ENCODE results near the gene AJUBA.

The AJUBA gene

DNA sequence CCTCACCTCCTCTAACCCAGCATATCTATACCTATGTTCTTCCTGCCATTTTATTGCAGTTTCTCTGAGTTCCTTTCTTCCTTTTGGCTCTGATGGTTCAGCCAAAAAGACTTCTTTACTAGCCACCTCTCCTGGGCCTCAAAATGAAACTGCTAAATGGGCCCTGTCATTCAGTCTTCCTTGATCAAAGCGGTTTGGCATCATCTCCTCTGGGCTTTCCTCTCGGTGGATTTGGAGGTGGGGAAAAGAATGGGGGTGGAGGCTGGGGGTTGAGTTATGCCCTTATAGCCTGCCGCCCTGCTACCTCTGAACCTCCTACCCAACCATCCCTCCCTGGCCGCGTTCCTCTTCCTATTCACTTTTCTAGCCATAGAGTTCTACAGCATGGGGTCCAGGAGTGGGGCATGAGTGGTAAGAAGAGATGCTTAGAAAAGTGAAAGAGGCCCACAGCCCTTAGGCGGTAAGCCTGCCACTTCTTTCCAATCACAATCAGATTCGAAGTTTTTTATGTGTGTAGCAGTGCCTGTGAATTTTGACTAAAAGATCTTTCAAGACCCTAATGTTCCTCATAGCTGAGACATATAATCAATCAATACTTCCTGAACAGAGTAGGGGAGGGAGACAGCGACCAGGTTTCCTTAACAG lies 2.5 kb downstream of the AJUBA start:
- peak overlapping the region; percentile 89 for H3K4me3 ChIP-seq (ENCODE audit: low read length)
- no peak for DNase-seq (ENCODE audit: low read depth)
- TF ChIP-seq, protein P1, sequence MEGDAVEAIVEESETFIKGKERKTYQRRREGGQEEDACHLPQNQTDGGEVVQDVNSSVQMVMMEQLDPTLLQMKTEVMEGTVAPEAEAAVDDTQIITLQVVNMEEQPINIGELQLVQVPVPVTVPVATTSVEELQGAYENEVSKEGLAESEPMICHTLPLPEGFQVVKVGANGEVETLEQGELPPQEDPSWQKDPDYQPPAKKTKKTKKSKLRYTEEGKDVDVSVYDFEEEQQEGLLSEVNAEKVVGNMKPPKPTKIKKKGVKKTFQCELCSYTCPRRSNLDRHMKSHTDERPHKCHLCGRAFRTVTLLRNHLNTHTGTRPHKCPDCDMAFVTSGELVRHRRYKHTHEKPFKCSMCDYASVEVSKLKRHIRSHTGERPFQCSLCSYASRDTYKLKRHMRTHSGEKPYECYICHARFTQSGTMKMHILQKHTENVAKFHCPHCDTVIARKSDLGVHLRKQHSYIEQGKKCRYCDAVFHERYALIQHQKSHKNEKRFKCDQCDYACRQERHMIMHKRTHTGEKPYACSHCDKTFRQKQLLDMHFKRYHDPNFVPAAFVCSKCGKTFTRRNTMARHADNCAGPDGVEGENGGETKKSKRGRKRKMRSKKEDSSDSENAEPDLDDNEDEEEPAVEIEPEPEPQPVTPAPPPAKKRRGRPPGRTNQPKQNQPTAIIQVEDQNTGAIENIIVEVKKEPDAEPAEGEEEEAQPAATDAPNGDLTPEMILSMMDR (conservative IDR thresholded peaks at IDR 0.05; ENCODE audit: low read depth, low read length): no peak

DNA sequence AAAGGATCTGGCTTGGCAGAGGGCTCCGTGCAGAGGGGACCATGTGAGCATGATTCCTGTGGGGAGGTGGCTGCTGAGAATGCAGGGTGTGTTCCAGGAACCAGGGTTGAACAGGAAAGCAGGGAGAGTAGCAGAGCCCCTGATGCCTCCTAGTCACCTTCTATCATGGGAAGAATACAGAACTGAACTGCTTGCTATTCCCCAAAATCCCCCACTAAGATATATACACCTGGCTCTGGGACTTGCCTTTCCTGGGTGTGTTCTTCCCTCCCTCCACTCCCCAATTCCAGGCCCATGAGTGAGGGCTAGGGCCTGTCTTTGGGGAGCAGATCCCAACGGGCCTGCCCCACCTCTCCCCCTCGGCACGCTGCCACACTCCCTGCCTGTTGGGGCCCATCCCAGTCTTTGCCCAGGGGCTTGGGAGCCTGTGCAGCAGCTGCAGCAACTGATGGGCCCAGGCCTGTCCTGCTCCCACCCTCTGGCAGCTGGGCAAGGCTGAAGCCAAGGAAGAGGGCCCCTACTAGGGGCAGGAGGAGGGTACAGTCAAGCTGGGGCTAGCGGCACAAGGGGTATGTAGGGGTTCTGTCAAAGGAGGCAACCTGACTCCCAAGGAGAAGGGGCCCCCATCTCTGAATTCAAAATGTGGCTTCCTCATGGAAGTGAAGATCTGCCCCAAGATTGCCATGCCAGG lies 3.2 kb downstream of the AJUBA start:
- TF ChIP-seq, protein P1 (conservative IDR thresholded peaks at IDR 0.05; ENCODE audit: low read depth, low read length): no peak
- H3K4me3 ChIP-seq (ENCODE audit: low read length): peak overlapping the region; percentile 89
- DNase-seq (ENCODE audit: low read depth): no peak

DNA sequence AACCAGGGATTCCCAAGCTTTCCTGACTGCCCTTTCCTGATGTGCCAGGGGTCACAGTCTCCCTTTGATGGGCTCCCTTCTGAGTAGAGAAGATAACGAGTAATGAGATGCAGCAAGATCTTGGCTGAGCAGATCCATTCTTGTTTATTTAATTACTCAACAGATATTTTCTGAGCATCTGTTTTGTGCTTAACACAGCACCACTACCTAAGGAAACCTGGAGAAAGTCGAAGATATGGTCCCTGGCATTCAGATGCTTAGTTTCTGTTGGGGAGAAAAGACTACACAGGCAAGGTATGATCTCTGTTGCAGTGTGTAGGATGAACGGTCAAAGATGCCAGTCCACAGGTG lies 3.9 kb downstream of the AJUBA start:
- peak overlapping the region; percentile 89 for H3K4me3 ChIP-seq (ENCODE audit: low read length)
- TF ChIP-seq, protein P1 (conservative IDR thresholded peaks at IDR 0.05; ENCODE audit: low read depth, low read length): no peak
- DNase-seq (ENCODE audit: low read depth): no peak

DNA sequence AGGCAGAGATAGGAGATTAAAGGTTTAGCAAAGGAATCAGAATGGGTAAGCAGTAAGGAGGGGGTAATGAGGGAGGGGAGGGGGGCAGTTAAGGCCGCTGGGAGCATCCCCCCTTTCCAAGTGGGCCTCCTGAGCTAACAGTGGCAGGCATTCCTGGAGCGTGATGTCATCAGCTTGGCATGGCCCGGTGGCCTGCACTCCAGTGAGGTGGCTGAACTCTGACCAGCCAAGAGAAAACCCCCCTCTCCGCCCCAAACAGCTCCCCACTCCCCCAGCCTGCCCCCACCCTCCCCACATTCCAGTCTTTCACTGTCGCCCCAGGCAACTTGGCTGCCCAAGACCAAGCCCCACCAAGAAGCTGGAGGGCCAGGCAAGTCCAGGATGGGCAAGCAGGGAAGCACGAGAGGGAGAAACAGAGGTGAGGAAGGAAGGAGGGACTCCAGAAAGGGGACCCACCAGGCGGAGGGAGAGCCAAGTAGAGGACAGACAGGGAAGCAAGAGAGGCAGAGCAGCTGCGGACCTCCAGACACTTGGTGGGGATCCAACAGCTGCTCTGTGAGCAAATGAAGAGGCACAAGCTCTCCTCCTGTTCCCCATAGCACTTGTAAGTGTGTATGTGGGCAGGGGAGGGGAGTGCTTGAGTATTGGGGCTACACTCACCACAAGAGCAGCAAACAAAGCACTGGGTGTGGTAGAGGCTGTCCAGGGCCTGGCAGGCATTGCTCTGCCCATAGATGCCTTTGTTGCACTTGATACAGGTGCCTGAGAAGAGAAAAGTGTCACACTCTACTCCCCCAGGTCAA lies 4.5 kb downstream of the AJUBA start:
- peak overlapping the region; percentile 8 for H3K4me3 ChIP-seq (ENCODE audit: low read length)
- TF ChIP-seq, protein P1 (conservative IDR thresholded peaks at IDR 0.05; ENCODE audit: low read depth, low read length): no peak
- peak; percentile 86 for DNase-seq (ENCODE audit: low read depth)

DNA sequence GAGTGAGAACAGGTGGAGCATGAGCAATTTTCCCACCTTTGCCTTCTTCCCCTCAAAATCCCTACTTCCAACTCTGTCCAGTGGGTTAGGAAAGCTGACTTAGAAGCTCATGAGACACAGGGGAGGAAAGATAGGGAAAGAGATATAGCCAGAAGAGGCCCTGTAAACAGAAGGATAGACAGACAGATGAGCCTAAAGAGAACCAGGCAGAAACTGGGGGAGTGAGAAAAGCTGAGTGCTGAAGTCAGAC lies 5.0 kb downstream of the AJUBA start:
- H3K4me3 ChIP-seq (ENCODE audit: low read length): peak overlapping the region; percentile 3
- TF ChIP-seq, protein P1 (conservative IDR thresholded peaks at IDR 0.05; ENCODE audit: low read depth, low read length): no peak
- DNase-seq (ENCODE audit: low read depth): no peak

DNA sequence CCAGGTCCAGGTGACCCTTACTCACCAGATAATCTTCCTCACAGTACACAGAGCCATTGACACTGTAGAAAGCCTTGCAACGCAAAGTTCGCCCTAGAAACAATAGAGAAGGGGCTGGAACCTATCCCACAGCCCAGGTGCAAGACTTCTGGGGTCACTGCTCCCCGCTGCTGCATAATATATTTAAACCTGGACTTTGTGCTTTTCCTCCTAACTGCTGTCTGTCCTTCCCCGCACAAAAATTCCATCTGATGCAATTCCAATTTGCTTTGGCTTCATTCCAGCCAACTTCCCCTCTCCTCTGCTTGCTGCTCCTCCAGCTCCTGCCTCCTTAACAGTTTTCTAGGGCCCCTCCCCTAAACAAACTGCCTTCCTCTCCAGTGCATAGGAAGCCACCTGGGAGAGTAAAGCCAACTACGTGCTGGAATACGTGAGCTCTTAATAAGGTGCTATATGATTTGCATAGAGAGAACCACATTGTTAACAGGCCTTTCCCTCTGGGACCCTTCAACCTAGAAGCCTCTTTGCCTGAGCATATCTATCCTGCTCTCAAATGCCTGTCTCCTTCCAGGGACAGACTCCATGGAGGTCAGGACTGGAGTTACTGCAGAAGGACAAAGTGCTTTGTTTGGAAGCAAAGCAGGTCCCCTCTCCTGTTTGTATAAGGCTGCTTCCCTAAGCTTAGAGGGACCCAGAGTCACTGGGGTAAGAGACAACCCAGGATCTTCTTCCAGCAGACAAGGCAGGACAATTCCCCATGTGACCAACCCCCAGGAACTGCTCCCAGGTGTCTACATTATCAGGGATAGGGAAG lies 5.5 kb downstream of the AJUBA start:
- peak overlapping the region; percentile 3 for H3K4me3 ChIP-seq (ENCODE audit: low read length)
- TF ChIP-seq, protein P1 (conservative IDR thresholded peaks at IDR 0.05; ENCODE audit: low read depth, low read length): no peak
- no peak for DNase-seq (ENCODE audit: low read depth)
